Measurements from ENCODE around the gene FOXN3. TPM values are rescaled to one million over a fixed set of nuclear protein-coding genes. Genes with fewer than 3 reads are reported as not detected.
A peak's percentile ranks its signal among the peaks of the same experiment; 100 is the strongest.

The FOXN3 gene
- polyA plus RNA-seq, 1 donor from 2014 or later: 10.3 TPM

GRCh38 chr14:89165189-89166181 lies 251.5 kb downstream of the FOXN3 start:
- Histone ChIP-seq H3K9me2 (ENCODE audit: insufficient read depth, low read length) (no peaks in the 10 kb centered on the region), H3K4me2 (ENCODE audit: low read length) (no peak overlapping the region), H3K9ac (ENCODE audit: low read length) (no peak overlapping the region), H3K36me3 (ENCODE audit: insufficient read depth, low read length) (peaks cover 5% of the 10 kb centered on the region), H3K27ac (ENCODE audit: low read length) (no peak overlapping the region), H3K79me2 (replicated peaks; ENCODE audit: insufficient read depth, low read length) (no peaks in the 10 kb centered on the region), H3F3A (ENCODE audit: insufficient read depth, low read length, poor library complexity, severe bottlenecking) (no peaks in the 10 kb centered on the region), H3K9me3 (ENCODE audit: low read length) (no peaks in the 10 kb centered on the region), H2AFZ (ENCODE audit: low read depth, low read length) (no peak overlapping the region), H3K4me3 (ENCODE audit: low read length) (no peak overlapping the region), H3K27me3 (ENCODE audit: insufficient read depth, low read depth, low read length) (no peaks in the 10 kb centered on the region), H4K20me1 (ENCODE audit: insufficient read depth) (no peaks in the 10 kb centered on the region)
- no peak for TF ChIP-seq POLR2AphosphoS5 (IDR thresholded peaks at IDR 0.05)
- TF ChIP-seq SMC3 (conservative IDR thresholded peaks at IDR 0.05; ENCODE audit: poor library complexity): no peak
- TF ChIP-seq RAD21 (conservative IDR thresholded peaks at IDR 0.05): no peak
- TF ChIP-seq CTCF (IDR thresholded peaks at IDR 0.05; ENCODE audit: poor library complexity, severe bottlenecking): no peak
- no peak for TF ChIP-seq EP300 (conservative IDR thresholded peaks at IDR 0.05; ENCODE audit: poor library complexity, severe bottlenecking)
- TF ChIP-seq MXI1 (conservative IDR thresholded peaks at IDR 0.05; ENCODE audit: poor library complexity, severe bottlenecking): no peak
- no peak for TF ChIP-seq EZH2 (IDR thresholded peaks at IDR 0.05; ENCODE audit: borderline replicate concordance, insufficient read depth, low read length, poor library complexity, severe bottlenecking)
- TF ChIP-seq REST (IDR thresholded peaks at IDR 0.05; ENCODE audit: borderline replicate concordance): no peak
- TF ChIP-seq TAF1 (IDR thresholded peaks at IDR 0.05; ENCODE audit: low read depth): no peak

GRCh38 chr14:89164168-89165073 lies 252.6 kb downstream of the FOXN3 start:
- Histone ChIP-seq H3K4me3 (ENCODE audit: low read length) (peak overlapping the region; percentile 41), H3K9me2 (ENCODE audit: insufficient read depth, low read length) (no peaks in the 10 kb centered on the region), H3K9ac (ENCODE audit: low read length) (no peak overlapping the region), H3K36me3 (ENCODE audit: insufficient read depth, low read length) (peaks cover 5% of the 10 kb centered on the region), H3K27me3 (ENCODE audit: insufficient read depth, low read depth, low read length) (no peaks in the 10 kb centered on the region), H3K9me3 (ENCODE audit: low read length) (no peaks in the 10 kb centered on the region), H3F3A (ENCODE audit: insufficient read depth, low read length, poor library complexity, severe bottlenecking) (no peaks in the 10 kb centered on the region), H3K4me2 (ENCODE audit: low read length) (no peak overlapping the region), H3K79me2 (replicated peaks; ENCODE audit: insufficient read depth, low read length) (no peaks in the 10 kb centered on the region), H2AFZ (ENCODE audit: low read depth, low read length) (no peak overlapping the region), H4K20me1 (ENCODE audit: insufficient read depth) (no peaks in the 10 kb centered on the region), H3K27ac (ENCODE audit: low read length) (peak overlapping the region; percentile 56)
- TF ChIP-seq POLR2AphosphoS5 (IDR thresholded peaks at IDR 0.05) (no peak), EP300 (conservative IDR thresholded peaks at IDR 0.05; ENCODE audit: poor library complexity, severe bottlenecking) (no peak), SMC3 (conservative IDR thresholded peaks at IDR 0.05; ENCODE audit: poor library complexity) (no peak), RAD21 (conservative IDR thresholded peaks at IDR 0.05) (no peak), REST (IDR thresholded peaks at IDR 0.05; ENCODE audit: borderline replicate concordance) (no peak), CTCF (IDR thresholded peaks at IDR 0.05; ENCODE audit: poor library complexity, severe bottlenecking) (no peak), MXI1 (conservative IDR thresholded peaks at IDR 0.05; ENCODE audit: poor library complexity, severe bottlenecking) (no peak), TAF1 (IDR thresholded peaks at IDR 0.05; ENCODE audit: low read depth) (no peak), EZH2 (IDR thresholded peaks at IDR 0.05; ENCODE audit: borderline replicate concordance, insufficient read depth, low read length, poor library complexity, severe bottlenecking) (no peak)

Data from neural cell (in vitro differentiated cells).